H9 (cell line): ENCODE data around the gene RPRD1A. TPM values are rescaled to one million over a fixed set of nuclear protein-coding genes. Genes with fewer than 3 reads are reported as not detected.
"Not testable (repeated sequence)": the region's sequence is repeated elsewhere in the genome, so short reads cannot be mapped to it uniquely, and the experiment has no call there.

ENCODE experiments used
- DNase-seq: peaks from one replicate; pipeline ENCODE4 v3.0.0-alpha.2; 2017
- H2AFZ ChIP-seq: one replicate; pipeline ENCODE4 v1.6.1; 2013; ENCODE audit warnings: mild to moderate bottlenecking, low read length, control low read depth, moderate library complexity
- H2AK5ac ChIP-seq: 2 replicates; pipeline ENCODE4 v1.6.1; 2013; ENCODE audit warnings: low read length, control low read depth, mixed read lengths; ENCODE audit not compliant: insufficient read length
- H2BK120ac ChIP-seq: one replicate; pipeline ENCODE4 v1.6.1; 2013; ENCODE audit warnings: low read depth, mild to moderate bottlenecking, low read length, control low read depth, inconsistent platforms; ENCODE audit not compliant: poor library complexity, severe bottlenecking
- H2BK12ac ChIP-seq: 2 replicates; pipeline ENCODE4 v1.6.1; 2013; ENCODE audit warnings: low read length, control low read depth, mixed read lengths, low read depth; ENCODE audit not compliant: insufficient read length
- H2BK15ac ChIP-seq: 2 replicates; pipeline ENCODE4 v1.6.1; 2013; ENCODE audit warnings: low read depth, low read length, control low read depth
- H2BK20ac ChIP-seq: one replicate; pipeline ENCODE4 v1.6.1; 2013; ENCODE audit warnings: low read depth, mild to moderate bottlenecking, low read length, control low read depth, inconsistent platforms; ENCODE audit not compliant: poor library complexity, severe bottlenecking
- H2BK5ac ChIP-seq: 2 replicates; pipeline ENCODE4 v1.6.1; 2013; ENCODE audit warnings: low read length, control low read depth, mixed read lengths; ENCODE audit not compliant: insufficient read length
- H3K14ac ChIP-seq: 2 replicates; pipeline ENCODE4 v1.6.1; 2013; ENCODE audit warnings: low read length, control low read depth; ENCODE audit not compliant: insufficient read depth
- H3K18ac ChIP-seq: 2 replicates; pipeline ENCODE4 v1.6.1; 2013; ENCODE audit warnings: low read depth, mild to moderate bottlenecking, mixed read lengths, low read length, control low read depth; ENCODE audit not compliant: insufficient read length
- H3K23ac ChIP-seq: 2 replicates; pipeline ENCODE4 v1.6.1; 2013; ENCODE audit warnings: low read length, control low read depth, mixed read lengths, low read depth; ENCODE audit not compliant: insufficient read length
- H3K23me2 ChIP-seq: 2 replicates; pipeline ENCODE4 v1.6.1; 2013; ENCODE audit warnings: low read depth, mild to moderate bottlenecking, mixed read lengths, low read length, control low read depth; ENCODE audit not compliant: insufficient read length, poor library complexity, severe bottlenecking
- H3K27ac ChIP-seq: 2 replicates; pipeline ENCODE4 v1.5.1; 2013; ENCODE audit warnings: low read length, control low read depth, mixed read lengths, low read depth; ENCODE audit not compliant: insufficient read length
- H3K27me3 ChIP-seq: 2 replicates; pipeline ENCODE4 v1.6.1; 2013; ENCODE audit warnings: low read length, control low read depth, inconsistent platforms; ENCODE audit not compliant: insufficient read depth
- H3K4ac ChIP-seq: 2 replicates; pipeline ENCODE4 v1.6.1; 2013; ENCODE audit warnings: low read depth, mild to moderate bottlenecking, control low read depth, inconsistent platforms, low read length, moderate library complexity
- H3K4me1 ChIP-seq: 2 replicates; pipeline ENCODE4 v1.6.1; 2013; ENCODE audit warnings: low read length, control low read depth, inconsistent platforms; ENCODE audit not compliant: insufficient read depth
- H3K4me2 ChIP-seq: 2 replicates; pipeline ENCODE4 v1.6.1; 2013; ENCODE audit warnings: low read length, control low read depth, mixed read lengths; ENCODE audit not compliant: insufficient read length, insufficient read depth
- H3K56ac ChIP-seq: 2 replicates; pipeline ENCODE4 v1.6.1; 2013; ENCODE audit warnings: low read depth, mild to moderate bottlenecking, mixed read lengths, low read length, control low read depth; ENCODE audit not compliant: insufficient read length
- H3K79me1 ChIP-seq: 2 replicates; pipeline ENCODE4 v1.6.1; 2013; ENCODE audit warnings: low read depth, mild to moderate bottlenecking, moderate library complexity, low read length, control low read depth, inconsistent platforms; ENCODE audit not compliant: insufficient read depth, poor library complexity, severe bottlenecking
- H3K79me2 ChIP-seq: 2 replicates; pipeline ENCODE4 v1.6.1; 2013; ENCODE audit warnings: low read length, control low read depth, inconsistent platforms; ENCODE audit not compliant: insufficient read depth
- H3K9ac ChIP-seq: 2 replicates; pipeline ENCODE4 v1.6.1; 2013; ENCODE audit warnings: low read length, control low read depth, mixed read lengths; ENCODE audit not compliant: insufficient read length; ENCODE audit errors: extremely low read depth
- H3K9me3 ChIP-seq: one replicate; pipeline ENCODE4 v1.6.1; 2013; ENCODE audit warnings: low read depth, low read length, inconsistent platforms; ENCODE audit not compliant: control insufficient read depth
- H3T11ph ChIP-seq: one replicate; pipeline ENCODE4 v1.6.1; 2013; ENCODE audit warnings: mild to moderate bottlenecking, low read length, control low read depth, inconsistent platforms
- H4K20me1 ChIP-seq: one replicate; pipeline ENCODE4 v1.6.1; 2013; ENCODE audit not compliant: control insufficient read depth, insufficient read length, insufficient read depth
- H4K5ac ChIP-seq: 2 replicates; pipeline ENCODE4 v1.6.1; 2013; ENCODE audit warnings: low read depth, mild to moderate bottlenecking, mixed read lengths, low read length, control low read depth; ENCODE audit not compliant: insufficient read length
- H4K8ac ChIP-seq: replicated peaks from 2 replicates; pipeline ENCODE4 v1.6.1; 2013; ENCODE audit warnings: low read length, control low read depth, mixed read lengths, low read depth; ENCODE audit not compliant: insufficient read length
- H4K91ac ChIP-seq: 2 replicates; pipeline ENCODE4 v1.6.1; 2013; ENCODE audit warnings: low read depth, mild to moderate bottlenecking, moderate library complexity, mixed read lengths, low read length, control low read depth; ENCODE audit not compliant: insufficient read length
- H3K27ac Mint-ChIP-seq, 3 experiments: 2 replicates in 2 of 3; 3 replicates in 1 of 3; pipeline ENCODE4 v1.8.0; 2020 to 2021; ENCODE audit warnings: mixed read lengths in 3 of 3, mild to moderate bottlenecking in 1 of 3, moderate library complexity in 1 of 3
- H3K27me3 Mint-ChIP-seq: 2 replicates; pipeline ENCODE4 v1.8.0; 2021; ENCODE audit warnings: low read depth, mild to moderate bottlenecking, moderate library complexity, mixed read lengths
- H3K36me3 Mint-ChIP-seq, 3 experiments: 2 replicates in 2 of 3; 3 replicates in 1 of 3; pipeline ENCODE4 v1.8.0; 2020 to 2021; ENCODE audit warnings: low read depth in 3 of 3, mixed read lengths in 3 of 3; ENCODE audit not compliant: insufficient read depth in 1 of 3
- H3K4me1 Mint-ChIP-seq, 2 experiments: 2 replicates each; pipeline ENCODE4 v1.8.0; 2020; ENCODE audit warnings: mixed read lengths in 2 of 2
- H3K4me3 Mint-ChIP-seq, 2 experiments: 2 replicates in 1 of 2; 3 replicates in 1 of 2; pipeline ENCODE4 v1.8.0; 2020 to 2021; ENCODE audit warnings: mild to moderate bottlenecking in 2 of 2, mixed read lengths in 2 of 2, moderate library complexity in 1 of 2
- H3K9me3 Mint-ChIP-seq, 2 experiments: 2 replicates in 1 of 2; 3 replicates in 1 of 2; pipeline ENCODE4 v1.8.0; 2020; ENCODE audit warnings: mild to moderate bottlenecking in 2 of 2, mixed read lengths in 2 of 2, moderate library complexity in 1 of 2
- CTCF ChIP-seq: fragments of 200-600 bp; sonication (generic); conservative IDR thresholded peaks from 3 replicates; pipeline ENCODE4 v1.8.0; 2021; ENCODE audit warnings: antibody characterized with exemption, mild to moderate bottlenecking
- WGBS: extraction: QIAGEN DNeasy Blood & Tissue Kit; methylation state at CpG from one replicate; pipeline ENCODE4 v1.1.7; 2013; ENCODE audit warnings: missing lambda C conversion rate, low lambda C conversion rate, mixed read lengths; ENCODE audit not compliant: insufficient read length; ENCODE audit errors: extremely low coverage; 5-methylcytosine and 5-hydroxymethylcytosine counted together
- total RNA-seq: library from RNA; stranded (reverse); gene quantifications from 2 replicates; pipeline ENCODE4 v1.2.1, GENCODE V29; 2021

RPRD1A gene
- total RNA-seq, 1 experiment from 2014 or later, result 107 TPM

DNA sequence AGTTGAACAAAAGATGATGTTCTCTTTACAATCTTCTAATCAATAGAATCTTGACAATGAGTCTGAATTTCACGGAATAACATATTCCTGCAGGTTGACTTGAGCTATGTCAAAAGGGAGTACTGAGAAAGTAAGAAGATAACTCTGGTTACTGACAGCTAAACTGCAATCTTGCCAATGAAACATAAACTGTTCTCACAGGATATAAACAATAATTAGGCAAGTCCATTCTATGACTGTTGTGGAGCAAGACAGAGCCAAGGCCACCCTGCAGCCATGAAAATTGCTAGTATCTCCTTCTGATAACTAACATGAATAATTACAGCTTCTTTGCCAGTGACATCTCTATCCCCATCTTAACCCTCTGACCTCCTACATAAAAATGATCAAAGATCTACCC, 6.3 kb upstream of the RPRD1A start:
- Histone ChIP-seq H3K27me3 (no peaks in the 10 kb centered on the region), H3K56ac (no peak overlapping the region), H4K91ac (no peak overlapping the region), H3K27ac (no peak overlapping the region), H4K8ac (no peak overlapping the region), H2BK5ac (no peak overlapping the region), H2BK20ac (no peak overlapping the region), H3K9me3 (no peaks in the 10 kb centered on the region), H3K18ac (no peak overlapping the region), H2BK15ac (no peak overlapping the region), H3K9ac (no peak overlapping the region), H3K79me2 (no peaks in the 10 kb centered on the region), H3K4me1 (no peaks in the 10 kb centered on the region), H2AFZ (no peak overlapping the region), H2BK12ac (no peak overlapping the region), H4K20me1 (no peaks in the 10 kb centered on the region), H3K14ac (no peak overlapping the region), H3K4me2 (no peak overlapping the region), H2AK5ac (no peak overlapping the region), H3K79me1 (no peaks in the 10 kb centered on the region), H3K23ac (no peak overlapping the region), H4K5ac (no peak overlapping the region), H2BK120ac (no peak overlapping the region), H3T11ph (no peak overlapping the region), H3K23me2 (no peaks in the 10 kb centered on the region), H3K4ac (no peak overlapping the region)
- Mint-ChIP-seq H3K27me3 (peaks cover 10% of the 10 kb centered on the region), H3K27ac (no peak overlapping the region), H3K36me3 (peaks cover 0 to under 1% (median 0%) of the 10 kb centered on the region in 3 experiments; a peak in 1 of 7 replicates), H3K4me1 (no peaks in the 10 kb centered on the region), H3K9me3 (peaks cover 2 to 5% of the 10 kb centered on the region in 2 experiments; a peak in 3 of 5 replicates), H3K4me3 (no peak overlapping the region)
- no CpG with 5 or more reads among the region's 1 CpG for WGBS
- no peak for DNase-seq
- TF ChIP-seq CTCF, result no peak

DNA sequence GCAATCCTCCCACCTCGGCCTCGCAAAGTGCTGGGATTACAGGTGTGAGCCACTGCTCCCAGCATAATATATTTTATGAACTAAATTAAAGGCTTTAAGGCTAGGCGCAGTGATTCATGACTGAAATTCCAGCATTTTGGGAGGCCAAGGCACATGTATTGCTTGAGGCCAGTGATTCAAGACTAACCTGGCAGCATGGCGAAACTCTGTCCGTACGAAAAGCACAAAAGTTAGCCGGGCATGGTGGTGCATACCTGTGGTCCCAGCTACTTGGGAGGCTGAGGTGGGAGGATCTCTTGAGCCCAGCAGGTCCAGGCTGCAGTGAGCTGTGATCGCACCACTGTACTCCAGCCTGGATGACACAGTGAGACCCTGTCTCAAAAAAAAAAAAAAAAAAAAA, 5.0 kb upstream of the RPRD1A start:
- not testable (repeated sequence) for H3K79me2 ChIP-seq, H3K56ac ChIP-seq, H2BK15ac ChIP-seq, H3K23ac ChIP-seq, H3K27ac Mint-ChIP-seq, H3K4me3 Mint-ChIP-seq, H3K9me3 ChIP-seq, H2AK5ac ChIP-seq, H3K27me3 Mint-ChIP-seq, H2AFZ ChIP-seq, H4K20me1 ChIP-seq, H3K4me1 Mint-ChIP-seq, H3T11ph ChIP-seq, H2BK12ac ChIP-seq, H4K8ac ChIP-seq, H3K36me3 Mint-ChIP-seq, H3K4me1 ChIP-seq, H4K5ac ChIP-seq, H3K9me3 Mint-ChIP-seq, H3K4ac ChIP-seq, H3K27ac ChIP-seq, H3K4me2 ChIP-seq, H3K9ac ChIP-seq, H3K18ac ChIP-seq, H3K14ac ChIP-seq, H4K91ac ChIP-seq, H3K79me1 ChIP-seq, H2BK20ac ChIP-seq, H3K27me3 ChIP-seq, H2BK5ac ChIP-seq, DNase-seq, H3K23me2 ChIP-seq, H2BK120ac ChIP-seq
- no CpG with 5 or more reads among the region's 8 CpGs for whole genome bisulfite sequencing
